ENCODE measurements around the gene RXFP4.

RXFP4 gene

GRCh38 chr1:155966135-155966534 lies 24.7 kb downstream of the RXFP4 start:
- no peak for TF ChIP-seq CTCF (IDR thresholded peaks at IDR 0.05; ENCODE audit: insufficient read depth, low read depth, low read length, missing control alignments)
- DNase-seq (ENCODE audit: low read depth): no peak
- H3K4me3 ChIP-seq (ENCODE audit: low read depth, low read length): no peak overlapping the region

GRCh38 chr1:155966750-155967149 lies 25.3 kb downstream of the RXFP4 start:
- TF ChIP-seq CTCF (IDR thresholded peaks at IDR 0.05; ENCODE audit: insufficient read depth, low read depth, low read length, missing control alignments): no peak
- DNase-seq (ENCODE audit: low read depth): no peak
- no peak overlapping the region for H3K4me3 ChIP-seq (ENCODE audit: low read depth, low read length)

GRCh38 chr1:155967341-155968050 lies 26.1 kb downstream of the RXFP4 start:
- no peak for DNase-seq (ENCODE audit: low read depth)
- TF ChIP-seq CTCF (IDR thresholded peaks at IDR 0.05; ENCODE audit: insufficient read depth, low read depth, low read length, missing control alignments): no peak

GRCh38 chr1:155968051-155968400 lies 26.6 kb downstream of the RXFP4 start:
- TF ChIP-seq CTCF (IDR thresholded peaks at IDR 0.05; ENCODE audit: insufficient read depth, low read depth, low read length, missing control alignments): no peak
- H3K4me3 ChIP-seq (ENCODE audit: low read depth, low read length): no peak overlapping the region
- no peak for DNase-seq (ENCODE audit: low read depth)

More at GRCh38 chr1:155967341-155968050, 26.1 kb downstream of the RXFP4 start:
- no peak overlapping the region for H3K4me3 ChIP-seq (ENCODE audit: low read depth, low read length)

DNA sequence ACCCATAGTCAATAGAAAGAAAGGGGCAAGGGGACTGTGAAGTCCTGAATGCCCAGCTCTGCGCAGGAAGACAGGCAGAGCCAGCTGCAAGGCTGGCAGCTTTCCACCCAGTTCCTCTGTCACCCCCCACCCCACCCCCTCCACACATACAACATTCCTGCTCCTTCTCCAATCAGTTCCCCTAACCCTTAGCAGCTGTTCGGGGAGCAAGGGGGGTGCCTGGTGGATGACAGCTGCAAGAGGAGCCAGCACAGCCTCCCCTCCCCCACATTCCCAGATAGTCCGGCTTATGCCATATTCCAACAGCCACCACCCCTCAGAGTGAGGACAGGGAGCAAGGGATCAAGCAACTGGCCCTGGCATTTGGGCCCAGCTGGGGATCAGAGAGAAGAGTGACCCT lies 27.2 kb downstream of the RXFP4 start:
- H3K4me3 ChIP-seq (ENCODE audit: low read depth, low read length): no peak overlapping the region
- no peak for DNase-seq (ENCODE audit: low read depth)
- no peak for TF ChIP-seq CTCF (IDR thresholded peaks at IDR 0.05; ENCODE audit: insufficient read depth, low read depth, low read length, missing control alignments)

DNA sequence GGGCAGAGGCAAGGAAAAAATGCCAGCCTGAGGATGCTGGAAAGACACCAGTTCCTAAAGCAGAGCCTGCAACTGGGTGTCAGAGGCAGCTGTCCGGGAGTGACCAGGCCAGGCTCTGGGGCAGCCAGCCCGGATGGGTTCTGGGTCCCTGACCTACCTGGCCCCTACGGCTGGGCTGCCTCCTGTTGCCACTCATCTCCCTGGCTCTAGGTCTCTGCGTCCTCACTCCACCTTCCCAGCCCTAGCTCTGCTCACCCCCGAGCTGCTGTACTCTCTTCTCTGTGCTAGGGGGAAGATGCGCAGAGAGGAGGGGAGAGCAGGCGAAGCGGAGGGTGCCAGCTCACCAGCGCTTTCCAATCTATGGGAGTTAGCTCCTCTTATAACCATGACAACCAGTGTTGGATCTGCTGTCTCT lies 27.9 kb downstream of the RXFP4 start:
- no peak for TF ChIP-seq CTCF (IDR thresholded peaks at IDR 0.05; ENCODE audit: insufficient read depth, low read depth, low read length, missing control alignments)
- no peak for DNase-seq (ENCODE audit: low read depth)
- no peak overlapping the region for H3K4me3 ChIP-seq (ENCODE audit: low read depth, low read length)

All from GM12865 (cell line).